Stimulated activated CD4-positive, alpha-beta T cell treated with anti-CD3 and anti-CD28 coated beads, Interleukin-1b, Interleukin-23, amount 100 ng/mL, for 4 hours (primary cell): ENCODE results near the gene CAMK2B.

ENCODE experiments used
- DNase-seq, 2 donors: peaks; one replicate each; pipeline ENCODE4 v3.0.0-alpha.2; 2020; ENCODE audit warnings: low read depth in 2 of 2

CAMK2B gene

GRCh38 chr7:44287488-44288380, 37.7 kb downstream of the CAMK2B start:
- no peak for DNase-seq

- DNase-seq = no peak
Measured at GRCh38 chr7:44286618-44287487, 38.5 kb downstream of the CAMK2B start.

GRCh38 chr7:44286182-44286617, 39.2 kb downstream of the CAMK2B start:
- DNase-seq = no peak

- DNase-seq = no peak
Measured at GRCh38 chr7:44285561-44285960, 39.8 kb downstream of the CAMK2B start.

GRCh38 chr7:44284881-44285541, 40.4 kb downstream of the CAMK2B start:
- DNase-seq = no peak

GRCh38 chr7:44284216-44284615, 41.2 kb downstream of the CAMK2B start:
- DNase-seq = no peak

GRCh38 chr7:44283381-44284211, 41.8 kb downstream of the CAMK2B start:
- no peak for DNase-seq

GRCh38 chr7:44282601-44283171, 42.7 kb downstream of the CAMK2B start:
- DNase-seq = no peak

GRCh38 chr7:44281811-44282600, 43.4 kb downstream of the CAMK2B start:
- no peak for DNase-seq

- DNase-seq = no peak
Measured at GRCh38 chr7:44280993-44281721, 44.2 kb downstream of the CAMK2B start.

GRCh38 chr7:44280636-44280992, 44.8 kb downstream of the CAMK2B start:
- no peak for DNase-seq

- DNase-seq = no peak
Measured at GRCh38 chr7:44279731-44280505, 45.5 kb downstream of the CAMK2B start.

- DNase-seq = no peak
Measured at GRCh38 chr7:44279286-44279685, 46.1 kb downstream of the CAMK2B start.

- DNase-seq = no peak
Measured at GRCh38 chr7:44278451-44279161, 46.8 kb downstream of the CAMK2B start.

GRCh38 chr7:44277851-44278250, 47.5 kb downstream of the CAMK2B start:
- DNase-seq = no peak

GRCh38 chr7:44277391-44277790, 48.0 kb downstream of the CAMK2B start:
- DNase-seq = no peak

- DNase-seq = no peak
Measured at GRCh38 chr7:44276571-44277221, 48.7 kb downstream of the CAMK2B start.
